Measurements from ENCODE around the gene CEP152.

- TF ChIP-seq, protein P1, sequence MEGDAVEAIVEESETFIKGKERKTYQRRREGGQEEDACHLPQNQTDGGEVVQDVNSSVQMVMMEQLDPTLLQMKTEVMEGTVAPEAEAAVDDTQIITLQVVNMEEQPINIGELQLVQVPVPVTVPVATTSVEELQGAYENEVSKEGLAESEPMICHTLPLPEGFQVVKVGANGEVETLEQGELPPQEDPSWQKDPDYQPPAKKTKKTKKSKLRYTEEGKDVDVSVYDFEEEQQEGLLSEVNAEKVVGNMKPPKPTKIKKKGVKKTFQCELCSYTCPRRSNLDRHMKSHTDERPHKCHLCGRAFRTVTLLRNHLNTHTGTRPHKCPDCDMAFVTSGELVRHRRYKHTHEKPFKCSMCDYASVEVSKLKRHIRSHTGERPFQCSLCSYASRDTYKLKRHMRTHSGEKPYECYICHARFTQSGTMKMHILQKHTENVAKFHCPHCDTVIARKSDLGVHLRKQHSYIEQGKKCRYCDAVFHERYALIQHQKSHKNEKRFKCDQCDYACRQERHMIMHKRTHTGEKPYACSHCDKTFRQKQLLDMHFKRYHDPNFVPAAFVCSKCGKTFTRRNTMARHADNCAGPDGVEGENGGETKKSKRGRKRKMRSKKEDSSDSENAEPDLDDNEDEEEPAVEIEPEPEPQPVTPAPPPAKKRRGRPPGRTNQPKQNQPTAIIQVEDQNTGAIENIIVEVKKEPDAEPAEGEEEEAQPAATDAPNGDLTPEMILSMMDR (IDR thresholded peaks at IDR 0.05): no peak
- TF ChIP-seq POLR2A (IDR thresholded peaks at IDR 0.05): no peak
These were observed 13.9 kb downstream of the CEP152 start for GRCh38 chr15:48796930-48797329.

Measured in lower leg skin (tissue), 3 donors.